IMR-90 (cell line): ENCODE results near the gene JMJD1C.

Experiments used
- CHD1 ChIP-seq: IDR thresholded peaks from 2 replicates; pipeline ENCODE4 v1.6.1; 2012; ENCODE audit warnings: low read depth, low read length, improper control_type of control experiment
- FOS ChIP-seq: fragments of 150-350 bp; IDR thresholded peaks from 2 replicates; pipeline ENCODE4 v1.6.1; 2016; ENCODE audit warnings: low read depth, low read length
- MAFK ChIP-seq: IDR thresholded peaks from 2 replicates; pipeline ENCODE4 v1.6.1; 2012; ENCODE audit warnings: low read depth, low read length, improper control_type of control experiment
- POLR2A ChIP-seq: IDR thresholded peaks from 2 replicates; pipeline ENCODE4 v1.6.1; 2012; ENCODE audit warnings: mild to moderate bottlenecking, low read depth, low read length
- RCOR1 ChIP-seq: IDR thresholded peaks from 2 replicates; pipeline ENCODE4 v1.6.1; 2012; ENCODE audit warnings: mild to moderate bottlenecking, low read length, improper control_type of control experiment; ENCODE audit not compliant: insufficient replicate concordance
- TF ChIP-seq, protein P1 (sequence below): conservative IDR thresholded peaks from 2 replicates; pipeline ENCODE4 v1.5.1; 2012; ENCODE audit warnings: mild to moderate bottlenecking, low read depth, low read length, improper control_type of control experiment

DNA sequence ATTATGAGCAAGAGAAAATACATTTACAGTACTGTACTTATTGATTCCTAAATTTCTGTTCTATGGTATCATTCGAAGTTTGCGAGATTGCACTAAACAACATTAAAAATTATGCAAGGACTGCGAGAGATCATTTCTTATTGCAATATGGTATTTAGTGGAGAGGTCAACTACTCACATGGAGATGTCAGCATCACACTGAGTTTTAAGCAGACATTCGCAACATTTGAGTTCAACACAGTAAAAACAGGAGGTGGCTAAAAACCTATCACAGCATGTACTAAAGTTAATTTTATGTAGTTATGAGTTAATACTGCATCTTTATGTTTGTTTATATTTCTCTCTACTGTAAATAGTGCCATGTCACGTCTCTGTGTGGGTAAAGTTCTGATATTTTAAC, 53.5 kb downstream of the JMJD1C start:
- no peak for TF ChIP-seq FOS
- no peak for TF ChIP-seq POLR2A
- no peak for TF ChIP-seq RCOR1
- TF ChIP-seq, protein P1, sequence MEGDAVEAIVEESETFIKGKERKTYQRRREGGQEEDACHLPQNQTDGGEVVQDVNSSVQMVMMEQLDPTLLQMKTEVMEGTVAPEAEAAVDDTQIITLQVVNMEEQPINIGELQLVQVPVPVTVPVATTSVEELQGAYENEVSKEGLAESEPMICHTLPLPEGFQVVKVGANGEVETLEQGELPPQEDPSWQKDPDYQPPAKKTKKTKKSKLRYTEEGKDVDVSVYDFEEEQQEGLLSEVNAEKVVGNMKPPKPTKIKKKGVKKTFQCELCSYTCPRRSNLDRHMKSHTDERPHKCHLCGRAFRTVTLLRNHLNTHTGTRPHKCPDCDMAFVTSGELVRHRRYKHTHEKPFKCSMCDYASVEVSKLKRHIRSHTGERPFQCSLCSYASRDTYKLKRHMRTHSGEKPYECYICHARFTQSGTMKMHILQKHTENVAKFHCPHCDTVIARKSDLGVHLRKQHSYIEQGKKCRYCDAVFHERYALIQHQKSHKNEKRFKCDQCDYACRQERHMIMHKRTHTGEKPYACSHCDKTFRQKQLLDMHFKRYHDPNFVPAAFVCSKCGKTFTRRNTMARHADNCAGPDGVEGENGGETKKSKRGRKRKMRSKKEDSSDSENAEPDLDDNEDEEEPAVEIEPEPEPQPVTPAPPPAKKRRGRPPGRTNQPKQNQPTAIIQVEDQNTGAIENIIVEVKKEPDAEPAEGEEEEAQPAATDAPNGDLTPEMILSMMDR = no peak
- TF ChIP-seq CHD1 = no peak
- no peak for TF ChIP-seq MAFK
